HK-2 (cell line): Measurements from ENCODE around the gene TRDN.
"Not testable (repeated sequence)": the region's sequence is repeated elsewhere in the genome, so short reads cannot be mapped to it uniquely, and the experiment has no call there.

ENCODE experiments used
- DNase-seq: peaks from one replicate; pipeline ENCODE4 v3.0.0-alpha.2; 2018; ENCODE audit not compliant: unreplicated experiment

The TRDN gene

DNA sequence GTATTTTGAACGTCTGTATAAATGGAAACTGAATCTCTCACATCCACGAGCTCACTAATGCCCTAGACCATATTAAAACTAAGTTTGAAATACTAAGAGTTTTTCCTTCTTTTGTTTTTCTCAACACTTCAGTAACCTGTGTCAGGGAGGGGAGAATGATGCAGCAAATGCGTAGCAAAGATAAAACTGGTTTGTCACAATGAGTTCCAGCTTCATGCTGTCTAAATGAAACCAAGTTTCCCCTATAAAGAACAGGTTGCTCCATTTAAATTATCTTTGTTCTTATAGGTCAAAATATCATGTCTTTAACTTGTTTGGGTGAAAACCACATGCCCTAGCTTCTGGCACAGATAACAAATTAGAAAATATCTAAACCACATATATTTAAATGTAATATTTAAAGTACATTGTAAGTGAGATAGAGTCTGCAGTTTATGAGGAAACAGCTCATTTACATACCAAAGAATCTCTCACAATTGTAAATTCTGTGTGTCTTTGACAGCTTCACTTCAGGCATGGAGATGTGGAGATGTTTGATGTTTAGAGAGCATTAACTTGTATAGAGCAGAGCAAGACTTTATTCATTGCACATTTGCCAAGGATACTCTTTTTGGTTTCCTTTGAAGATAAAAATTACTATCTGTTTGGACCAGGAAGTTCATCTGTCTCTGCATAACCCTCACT is 7.3 kb downstream of the TRDN start:
- DNase-seq: no peak

DNA sequence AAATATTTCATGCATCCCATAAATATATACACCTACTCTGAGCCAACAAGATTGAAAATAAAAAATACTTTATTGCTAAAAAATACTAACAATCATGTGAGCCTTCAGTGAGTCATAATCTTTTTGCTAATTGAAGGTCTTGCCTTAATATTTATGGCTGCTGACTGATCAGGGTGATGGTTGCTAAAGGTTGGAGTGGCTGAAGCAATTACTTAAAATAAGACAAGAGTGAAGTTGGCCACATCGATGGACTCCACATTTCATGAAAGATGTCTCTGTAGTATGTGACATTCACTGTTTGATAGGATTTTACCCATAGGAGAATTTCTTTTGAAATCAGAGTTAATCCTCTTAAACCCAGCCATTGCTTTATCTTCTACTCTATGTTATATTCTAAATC is 11.1 kb downstream of the TRDN start:
- DNase-seq: no peak

DNA sequence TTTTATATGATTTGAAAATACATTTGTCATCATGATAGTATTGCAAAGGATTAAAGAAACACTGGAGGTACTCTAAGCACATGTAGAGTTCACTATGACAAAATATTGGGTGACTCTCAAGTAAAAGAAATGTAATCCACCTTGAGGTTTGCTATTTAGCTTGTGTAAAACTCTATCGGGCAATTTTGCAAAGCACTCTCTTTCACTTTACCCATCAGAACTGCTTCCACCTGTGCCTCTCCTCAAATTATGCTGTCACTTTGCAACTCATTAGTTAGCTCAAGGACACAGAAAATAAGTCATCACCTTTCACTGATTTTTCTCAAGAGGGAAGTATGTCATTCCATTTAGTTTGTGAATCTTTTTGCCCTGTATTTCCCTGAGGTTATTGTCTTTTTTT is 14.0 kb downstream of the TRDN start:
- DNase-seq: no peak

DNA sequence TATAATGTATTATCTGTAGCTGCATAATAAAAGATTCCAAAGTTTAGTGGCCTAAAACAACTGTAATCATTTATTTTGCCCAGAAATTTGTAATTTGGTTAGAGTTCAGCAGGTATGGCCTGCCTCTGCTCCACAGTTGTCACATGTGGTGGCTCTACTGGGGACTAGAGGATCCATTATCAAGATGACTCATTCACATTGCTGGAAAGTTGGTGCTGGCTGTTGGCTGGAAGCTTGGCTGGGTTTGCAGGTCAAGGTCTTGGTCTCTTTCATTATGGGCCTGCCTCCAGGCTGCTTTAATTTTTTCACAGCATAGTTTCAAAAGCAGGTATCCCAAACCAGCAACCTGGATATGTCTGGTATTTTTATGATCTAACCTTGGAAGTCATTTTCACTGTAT is 17.6 kb downstream of the TRDN start:
- DNase-seq: no peak

DNA sequence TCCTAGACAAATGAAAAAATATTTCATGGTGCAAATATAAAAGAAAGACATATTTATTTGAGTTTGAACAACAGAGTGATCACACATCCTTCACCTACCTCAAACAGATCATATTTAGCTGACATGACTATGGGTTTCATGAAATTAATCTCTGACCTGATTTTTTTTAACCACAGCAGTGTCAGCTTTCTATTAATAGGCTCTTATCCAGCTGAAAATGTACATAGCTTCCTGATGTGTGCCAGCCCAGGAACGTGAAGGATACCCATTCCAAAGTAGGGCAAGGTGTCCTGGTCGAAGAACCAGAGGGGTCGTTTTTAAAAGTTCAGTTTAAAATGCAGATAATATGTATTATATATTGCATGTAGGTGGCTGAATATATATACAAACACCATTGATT is 19.8 kb downstream of the TRDN start:
- DNase-seq: no peak

DNA sequence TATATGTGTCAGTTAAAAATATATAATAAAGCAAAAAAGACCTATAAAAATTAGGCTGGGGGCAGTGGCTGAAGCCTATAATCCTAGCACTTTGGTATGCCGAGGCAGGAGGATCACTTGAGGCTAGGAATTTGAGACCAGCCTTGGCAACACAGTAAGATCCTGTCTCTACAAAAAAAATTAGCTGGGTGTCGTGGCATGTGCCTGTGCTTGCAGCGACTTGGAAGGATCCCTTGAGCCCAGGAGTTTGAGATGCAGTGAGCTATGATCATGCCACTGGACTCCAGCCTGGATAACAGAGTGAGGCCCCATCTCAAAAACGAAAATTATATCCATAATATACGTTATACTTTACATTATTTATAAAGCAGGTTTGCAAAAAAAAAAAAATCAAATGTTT is 20.7 kb downstream of the TRDN start:
- DNase-seq: no peak

DNA sequence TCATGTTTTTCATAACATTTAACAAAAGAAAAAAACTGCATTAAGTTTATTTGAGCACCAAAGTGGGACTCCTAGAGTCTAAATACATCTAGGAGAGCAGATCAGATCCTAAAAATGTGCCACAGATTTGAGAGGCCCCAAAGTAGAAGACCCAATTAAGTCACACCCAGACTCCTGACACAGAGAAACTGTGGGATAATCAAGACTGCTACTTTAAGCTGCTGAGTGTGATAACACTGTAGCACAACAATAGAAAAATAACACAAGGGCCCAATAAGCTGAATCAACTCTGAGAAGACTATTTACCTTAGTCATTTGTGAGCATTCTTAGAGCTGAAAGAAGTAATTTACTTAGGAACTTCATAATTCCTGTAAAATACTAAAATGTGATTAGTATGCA is 26.0 kb downstream of the TRDN start:
- no peak for DNase-seq

DNA sequence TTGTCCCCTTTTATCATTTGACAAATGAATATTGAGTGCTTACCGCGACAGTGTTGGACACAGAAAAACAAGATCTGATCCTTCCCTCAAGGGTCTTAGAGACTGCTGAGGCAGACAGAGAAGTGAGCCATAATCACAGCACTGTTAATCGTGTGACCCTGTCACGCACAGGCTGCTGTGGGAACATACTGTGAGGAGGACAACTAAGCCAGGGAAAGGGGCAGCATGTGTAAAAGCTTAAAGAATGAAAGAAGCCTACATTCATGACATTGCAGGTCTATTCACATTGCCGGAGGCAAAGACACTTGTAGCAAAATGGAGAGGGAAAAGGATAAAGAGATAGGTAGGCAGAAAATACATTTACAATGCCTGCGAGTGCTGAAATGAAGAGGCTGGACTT is 32.7 kb downstream of the TRDN start:
- no peak for DNase-seq

DNA sequence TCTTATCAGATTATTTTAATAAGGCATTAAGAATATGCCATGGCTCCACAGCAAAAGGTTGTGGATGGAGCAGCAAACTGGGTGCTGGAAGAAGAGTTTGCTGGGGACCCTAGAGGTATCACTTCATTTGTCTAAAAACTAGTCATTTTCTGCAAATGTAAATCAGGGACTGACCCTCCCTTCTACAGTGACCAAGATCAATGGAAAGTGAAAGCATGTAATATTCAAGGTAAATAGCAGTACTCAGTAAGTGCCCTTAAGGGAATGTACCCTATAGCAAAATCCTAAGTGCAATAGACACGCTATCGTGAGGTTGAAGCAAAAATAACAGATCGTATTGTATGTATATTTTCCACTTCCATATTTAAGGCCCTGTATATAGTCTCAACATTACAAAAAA is 38.7 kb downstream of the TRDN start:
- no peak for DNase-seq

DNA sequence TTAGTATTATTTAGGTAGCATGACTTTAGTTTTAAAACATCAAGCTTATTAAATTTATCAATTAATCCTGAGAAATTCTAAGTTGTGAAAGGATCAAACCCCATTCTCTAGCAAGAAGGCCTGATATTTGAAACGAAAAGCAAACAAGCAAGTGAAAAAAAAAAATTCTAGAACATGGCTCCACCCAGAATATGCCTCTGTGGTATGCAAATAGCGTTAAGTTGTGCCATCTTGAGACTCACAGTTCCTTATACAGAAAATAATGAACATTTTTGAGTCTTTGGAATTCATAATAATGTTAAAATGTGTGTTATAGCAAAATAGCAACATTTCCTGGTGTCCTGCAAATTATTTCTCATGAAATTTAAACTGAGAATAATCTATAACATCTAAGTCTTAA is 42.0 kb downstream of the TRDN start:
- DNase-seq: no peak

DNA sequence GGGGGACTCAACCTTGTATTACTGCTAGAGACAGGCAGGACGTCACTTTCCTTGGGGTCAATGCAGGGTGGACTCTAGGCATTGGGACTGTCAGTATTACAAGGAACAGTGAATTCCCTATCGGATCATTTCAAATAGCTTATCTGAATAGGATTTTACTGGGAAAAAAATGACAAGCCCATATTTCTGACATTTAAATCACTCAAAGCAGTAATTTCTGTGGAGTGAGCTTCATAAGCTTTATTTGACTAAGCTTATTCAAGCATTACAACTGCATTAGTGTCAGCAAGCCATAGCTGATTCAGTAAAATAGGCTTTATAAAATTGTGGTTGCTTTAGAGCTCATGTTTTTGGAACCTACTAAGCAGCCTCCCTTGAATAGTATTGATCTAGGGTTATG is 44.3 kb downstream of the TRDN start:
- DNase-seq: no peak

DNA sequence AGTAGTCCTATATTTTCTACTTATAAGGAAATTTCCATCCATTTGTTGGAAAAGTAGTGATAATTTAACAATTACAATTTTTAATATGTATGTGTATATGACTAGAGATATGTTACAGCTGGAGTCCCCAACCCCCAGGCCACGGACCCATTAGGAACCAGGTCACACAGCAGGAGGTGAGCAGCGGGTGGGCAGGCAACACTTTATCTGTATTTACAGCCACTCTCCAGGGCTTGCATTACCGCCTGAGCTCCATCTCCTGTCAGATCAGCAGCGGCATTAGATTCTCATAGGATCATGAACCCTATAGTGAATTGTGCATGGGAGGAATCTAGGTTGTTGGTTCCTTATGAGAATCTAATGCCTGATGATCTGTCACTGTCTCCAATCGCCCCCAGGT is 46.8 kb downstream of the TRDN start:
- DNase-seq: no peak

DNA sequence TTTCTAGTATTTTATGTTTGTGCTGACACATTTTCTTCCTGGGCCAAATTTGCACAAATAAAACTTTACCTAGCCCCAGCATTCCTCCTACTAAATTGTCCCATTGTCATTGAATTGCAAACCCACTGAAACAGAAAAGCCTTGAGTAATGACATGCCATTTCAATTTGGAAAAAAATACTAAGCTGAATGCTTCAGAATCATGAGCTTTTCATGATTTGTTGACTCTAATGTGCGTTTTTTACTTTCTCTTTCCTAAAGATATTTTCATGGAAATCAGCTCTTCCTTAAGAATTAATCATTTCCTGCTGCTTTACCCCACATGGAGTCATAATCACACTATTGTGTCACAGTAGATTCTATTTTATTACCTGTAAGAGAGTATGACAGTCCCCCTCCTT is 47.4 kb downstream of the TRDN start:
- no peak for DNase-seq

DNA sequence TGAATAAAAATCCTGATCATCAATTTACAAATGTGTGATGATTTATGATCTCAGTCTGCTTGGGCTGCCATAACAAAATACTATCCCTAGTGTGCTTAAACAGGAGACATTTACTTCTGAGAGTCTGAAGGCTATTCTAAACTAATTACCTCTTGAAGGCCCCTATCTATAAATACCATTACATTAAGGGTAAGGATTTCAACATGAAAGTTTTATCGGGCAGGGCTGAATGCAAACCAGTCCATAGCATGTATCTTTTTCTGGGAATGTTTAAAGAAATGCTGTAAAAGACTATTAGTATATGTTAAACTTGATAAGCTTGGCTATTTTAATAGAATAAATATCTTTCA is 48.2 kb downstream of the TRDN start:
- DNase-seq: no peak

DNA sequence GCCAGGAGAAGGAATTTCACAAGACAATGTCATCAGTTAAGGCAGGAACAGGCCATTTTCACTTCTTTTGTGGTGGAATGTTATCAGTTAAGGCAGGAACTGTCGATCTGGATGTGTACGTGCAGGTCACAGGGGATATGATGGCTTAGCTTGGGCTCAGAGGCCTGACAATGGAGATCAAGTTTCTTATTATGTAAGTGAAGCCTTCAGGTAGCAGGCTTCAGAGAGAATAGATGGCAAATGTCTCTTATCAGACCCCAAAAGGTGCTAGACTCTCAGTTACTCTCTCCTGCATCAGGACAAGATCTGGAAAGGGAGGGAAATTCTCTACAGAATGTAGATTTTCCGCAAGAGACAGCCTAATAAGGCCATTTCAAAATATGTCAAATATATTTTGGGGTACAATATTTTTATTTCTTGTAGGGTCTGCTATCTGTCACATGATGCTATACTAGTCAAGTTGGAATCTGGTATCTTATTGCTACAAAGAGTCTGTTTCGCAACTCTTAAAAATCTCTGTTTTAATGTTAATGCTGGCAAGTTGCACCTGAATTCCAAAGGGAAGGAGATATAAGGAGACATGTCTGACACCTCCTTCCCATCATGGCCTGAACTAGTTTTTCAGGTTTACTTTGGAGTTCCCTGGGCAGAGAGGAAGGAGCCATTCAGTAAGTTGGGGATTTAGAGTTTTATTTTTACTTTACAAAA is 48.8 kb downstream of the TRDN start:
- DNase-seq: no peak

DNA sequence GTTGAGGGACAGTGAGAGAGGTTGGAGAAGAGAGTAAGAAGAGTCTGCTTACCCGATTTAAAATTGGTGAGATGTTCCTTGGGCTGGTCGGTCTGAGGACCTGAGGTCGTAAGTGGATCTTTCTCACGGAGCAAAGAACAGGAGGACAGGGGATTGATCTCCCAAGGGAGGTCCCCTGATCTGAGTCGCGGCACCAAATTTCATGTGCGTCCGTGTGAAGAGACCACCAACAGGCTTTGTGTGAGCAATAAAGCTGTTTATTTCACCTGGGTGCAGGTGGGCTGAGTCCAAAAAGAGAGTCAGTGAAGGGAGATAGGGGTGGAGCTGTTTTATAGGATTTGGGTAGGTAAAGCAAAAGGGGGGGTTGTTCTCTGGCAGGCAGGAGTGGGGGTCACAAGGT is 49.3 kb downstream of the TRDN start:
- DNase-seq: not testable (repeated sequence)

DNA sequence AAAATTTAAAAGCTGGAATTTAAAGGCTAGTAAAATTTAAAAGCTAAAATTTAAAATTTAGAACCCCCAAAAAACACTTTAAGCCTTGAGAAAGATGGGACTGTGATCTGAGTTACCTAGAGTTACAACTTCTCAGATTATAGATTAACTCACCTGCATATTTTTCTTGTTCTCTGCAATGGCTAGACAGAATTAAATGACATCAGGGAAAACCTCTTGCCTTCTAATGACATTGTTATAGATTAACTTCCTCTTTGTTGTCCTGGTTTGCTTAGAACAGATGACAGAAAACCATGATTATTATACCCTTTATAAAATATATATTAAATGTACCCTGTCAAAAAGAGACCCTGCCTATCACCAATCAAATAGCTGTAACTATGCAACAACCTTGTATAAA is 56.4 kb downstream of the TRDN start:
- DNase-seq: no peak

DNA sequence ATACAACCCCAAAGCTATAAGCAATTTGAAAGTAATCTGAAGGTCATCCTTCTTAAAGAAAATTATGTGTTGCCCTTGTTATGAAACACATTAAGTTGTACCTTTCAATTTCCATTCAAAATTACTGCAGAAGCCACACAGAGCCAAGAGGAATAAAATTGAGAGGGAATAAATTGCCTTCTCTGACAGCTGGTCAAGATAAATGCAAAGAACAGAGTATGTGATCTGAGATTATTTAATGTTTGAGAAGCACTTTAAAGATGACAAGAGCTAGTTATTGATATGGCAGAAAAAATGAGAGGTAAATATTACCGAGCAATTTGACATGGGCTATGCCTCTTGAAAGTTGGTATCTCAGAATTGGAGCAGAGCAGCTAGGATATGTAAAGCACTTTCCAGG is 61.6 kb downstream of the TRDN start:
- no peak for DNase-seq

DNA sequence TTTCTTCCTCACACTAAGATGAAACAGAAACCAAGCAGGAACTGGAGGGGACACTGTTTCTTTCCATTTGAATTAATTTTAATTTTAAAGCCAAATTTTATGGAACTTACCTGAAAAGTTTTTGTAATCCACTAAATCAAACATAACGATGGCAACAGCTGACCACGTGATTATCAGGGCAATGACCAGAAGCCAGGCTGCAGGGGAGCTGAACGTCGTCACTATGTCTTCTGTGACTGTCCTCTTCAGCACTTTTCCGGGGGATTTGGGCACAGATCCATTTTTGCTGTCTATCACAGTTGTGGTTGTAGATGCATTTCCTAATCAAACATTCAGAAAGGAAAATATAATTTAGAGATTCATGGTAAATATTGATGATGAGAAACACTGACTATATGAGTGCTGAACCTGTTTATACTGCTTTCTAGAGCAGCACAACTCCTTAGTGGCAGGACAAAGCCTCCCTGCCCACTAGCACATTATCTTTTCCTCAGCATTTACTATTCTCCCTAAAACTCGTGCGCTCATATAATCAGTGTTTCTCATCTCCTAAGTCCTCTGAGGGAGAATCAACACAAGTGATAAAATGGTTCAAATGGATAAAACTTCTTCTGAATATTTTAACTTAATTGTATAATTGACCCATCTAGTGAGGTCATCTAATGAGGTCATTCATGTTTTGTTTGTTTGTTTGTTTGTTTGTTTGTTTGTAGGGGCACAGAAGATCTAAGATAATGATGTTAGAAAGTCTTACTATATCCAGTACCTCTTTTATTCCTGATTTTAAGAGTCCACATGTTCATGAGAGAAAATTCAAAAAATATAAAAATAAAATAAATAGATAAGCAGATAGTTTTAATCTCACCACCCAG is 65.7 kb downstream of the TRDN start:
- DNase-seq: no peak

DNA sequence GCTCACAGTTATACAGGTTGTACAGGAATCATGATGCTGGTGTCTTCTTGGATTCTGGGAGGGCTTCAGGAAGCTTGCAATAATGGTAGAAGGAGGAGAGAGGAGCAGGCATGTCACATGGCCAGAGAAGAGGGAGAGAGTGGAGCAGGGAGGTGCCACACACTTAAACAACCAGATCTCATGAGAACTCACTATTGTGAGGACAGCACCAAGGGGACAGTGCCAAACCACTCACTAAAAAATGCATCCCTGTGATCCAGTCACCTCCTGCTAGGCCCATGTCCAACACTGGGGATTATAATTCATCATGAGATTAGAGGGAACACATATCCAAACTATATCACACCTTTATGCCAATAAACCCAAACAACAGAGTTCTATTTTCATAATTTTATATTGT is 67.2 kb downstream of the TRDN start:
- DNase-seq: no peak

DNA sequence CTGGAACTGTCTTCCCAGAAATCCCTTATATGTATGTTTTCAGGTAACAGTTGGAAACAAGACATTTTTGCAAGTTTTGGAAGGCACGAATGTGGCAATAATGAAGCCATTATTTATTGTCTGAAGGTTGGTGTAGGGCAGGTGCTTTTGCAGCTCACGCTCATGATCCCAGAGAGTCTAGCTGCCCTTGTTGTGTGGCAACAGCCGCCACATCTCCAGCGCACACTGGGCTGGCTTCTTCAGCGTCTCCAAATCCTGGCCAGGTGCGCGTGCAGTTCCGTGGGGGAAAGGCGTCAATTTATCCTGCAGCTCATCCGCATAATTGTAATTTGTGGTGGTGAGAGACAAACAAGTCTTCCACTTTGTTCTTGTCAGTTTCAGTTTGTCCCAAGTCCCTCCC is 71.2 kb downstream of the TRDN start:
- DNase-seq: no peak

DNA sequence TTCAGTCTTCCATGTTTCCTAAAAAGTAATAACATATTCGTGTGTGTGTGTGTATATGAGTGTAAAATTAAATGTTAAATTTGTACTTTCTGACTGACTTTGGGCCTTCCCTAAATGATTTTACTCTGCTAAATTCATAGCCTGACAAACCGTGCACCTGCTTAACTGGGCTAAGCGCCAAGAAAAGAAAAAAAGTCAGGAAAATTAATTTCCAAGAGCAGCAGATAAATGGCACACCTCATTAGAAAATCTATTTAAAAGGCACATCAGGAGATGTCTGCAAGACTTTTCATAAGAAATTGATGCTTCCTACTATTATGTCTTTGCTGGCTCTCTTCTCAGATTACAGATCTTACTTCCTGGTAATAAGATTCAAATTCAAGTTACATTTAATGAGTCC is 72.4 kb downstream of the TRDN start:
- no peak for DNase-seq

DNA sequence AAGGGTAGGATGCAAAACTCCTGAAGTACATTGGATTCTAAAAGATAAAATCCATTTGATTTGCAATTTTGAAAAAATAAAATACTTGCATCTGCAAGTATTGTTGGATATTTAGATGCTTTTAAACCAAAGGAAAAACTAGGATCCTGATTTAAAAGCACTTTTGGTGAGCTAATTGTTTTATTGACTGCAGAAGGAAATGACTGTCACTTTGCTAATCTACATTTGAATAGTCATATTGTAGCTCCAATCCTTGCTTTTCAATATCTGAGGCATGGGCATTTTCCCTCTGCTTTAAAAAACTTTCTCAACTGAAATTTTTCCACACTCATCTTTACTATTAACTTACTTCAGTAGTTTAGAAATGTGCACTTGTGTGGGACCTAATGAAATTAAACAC is 74.1 kb downstream of the TRDN start:
- DNase-seq: no peak
